SK-N-SH (cell line): ENCODE data around the gene WDR46. TPM values are rescaled to one million over a fixed set of nuclear protein-coding genes. Genes with fewer than 3 reads are reported as not detected.

ENCODE experiments used
- CTCF ChIA-PET: fragments of 300-600, 350-600 bp; formaldehyde crosslinking; extraction: SDS; loops from one replicate; lab custom pipeline; 2021; lab: Yijun Ruan, JAX
- POLR2A ChIA-PET: fragments of 350-600 bp; sonication (Branson Sonifier 250); formaldehyde crosslinking; extraction: SDS; loops from one replicate; lab custom pipeline; 2020; ENCODE audit warnings: antibody characterized with exemption, inconsistent platforms; lab: Yijun Ruan, JAX
- DNase-seq: peaks from one replicate; pipeline ENCODE4 v3.0.0; 2012
- H2AFZ ChIP-seq: fragments of 200-600 bp; sonication (generic); 2 replicates; pipeline ENCODE4 v1.8.1; 2016; ENCODE audit warnings: antibody characterized with exemption, mild to moderate bottlenecking, low read depth
- H3F3A ChIP-seq: fragments of 200-600 bp; sonication (generic); replicated peaks from 2 replicates; pipeline ENCODE3; 2016; ENCODE audit warnings: antibody characterized with exemption, mild to moderate bottlenecking; ENCODE audit not compliant: insufficient read depth
- H3K27ac ChIP-seq, 2 experiments: fragments of 200-500 bp in 1 of 2; fragments of 200-600 bp in 1 of 2; sonication (Bioruptor generic) in 1 of 2; sonication (generic), shearing (Covaris generic) in 1 of 2; 2 replicates each; pipeline versions ENCODE4 v1.5.1 to v1.6.1; 2014 to 2016; ENCODE audit warnings: low read depth in 2 of 2, inconsistent platforms in 1 of 2, low read length in 1 of 2, mild to moderate bottlenecking in 1 of 2, mixed read lengths in 1 of 2
- H3K27me3 ChIP-seq: fragments of 200-600 bp; sonication (generic), shearing (Covaris generic); 2 replicates; pipeline ENCODE4 v1.6.1; 2016; ENCODE audit warnings: mixed run types; ENCODE audit not compliant: insufficient read depth
- H3K36me3 ChIP-seq, 2 experiments: fragments of 200-500 bp in 1 of 2; fragments of 200-600 bp in 1 of 2; sonication (Bioruptor generic) in 1 of 2; sonication (generic) in 1 of 2; replicated peaks in 1 of 2; 2 replicates each; pipeline versions ENCODE3 to v1.5.1; 2014 to 2016; ENCODE audit warnings: low read length in 1 of 2, mild to moderate bottlenecking in 1 of 2; ENCODE audit not compliant: insufficient read depth in 2 of 2, control insufficient read depth in 1 of 2
- H3K4me1 ChIP-seq, 2 experiments: fragments of 200-500 bp in 1 of 2; fragments of 200-600 bp in 1 of 2; sonication (Bioruptor generic) in 1 of 2; sonication (generic), shearing (Covaris generic) in 1 of 2; 2 replicates each; pipeline versions ENCODE4 v1.5.1 to v1.6.1; 2014 to 2016; ENCODE audit warnings: low read depth in 1 of 2, low read length in 1 of 2, mixed run types in 1 of 2; ENCODE audit not compliant: insufficient read depth in 2 of 2, control insufficient read depth in 1 of 2
- H3K4me2 ChIP-seq: fragments of 200-600 bp; sonication (generic), shearing (Covaris generic); 2 replicates; pipeline ENCODE4 v1.6.1; 2017; ENCODE audit warnings: mixed run types
- H3K4me3 ChIP-seq, 2 experiments: fragments of 200-500 bp in 1 of 2; fragments of 200-600 bp in 1 of 2; sonication (Bioruptor generic) in 1 of 2; sonication (generic), shearing (Covaris generic) in 1 of 2; 2 replicates each; pipeline versions ENCODE4 v1.5.1 to v1.8.1; 2014 to 2016; ENCODE audit warnings: low read depth in 2 of 2, inconsistent platforms in 1 of 2, low read length in 1 of 2, mild to moderate bottlenecking in 1 of 2, mixed read lengths in 1 of 2, moderate library complexity in 1 of 2
- H3K79me2 ChIP-seq: fragments of 200-600 bp; sonication (generic); 2 replicates; pipeline ENCODE4 v1.8.1; 2017; ENCODE audit warnings: mild to moderate bottlenecking; ENCODE audit not compliant: insufficient read depth
- H3K9ac ChIP-seq: fragments of 200-600 bp; sonication (generic); 2 replicates; pipeline ENCODE4 v1.6.1; 2017; ENCODE audit warnings: mixed run types
- H3K9me2 ChIP-seq: fragments of 200-600 bp; sonication (generic); 2 replicates; pipeline ENCODE4 v1.6.1; 2017; ENCODE audit warnings: mixed run types
- H3K9me3 ChIP-seq: fragments of 200-600 bp; sonication (generic); 2 replicates; pipeline ENCODE4 v1.6.1; 2017; ENCODE audit warnings: mixed run types, mild to moderate bottlenecking, moderate library complexity
- H4K20me1 ChIP-seq: fragments of 200-600 bp; sonication (generic); 2 replicates; pipeline ENCODE4 v1.6.1; 2017; ENCODE audit warnings: mild to moderate bottlenecking, mixed run types; ENCODE audit not compliant: insufficient read depth
- EP300 ChIP-seq, 2 experiments: IDR thresholded peaks; 2 replicates each; pipeline versions ENCODE4 v1.4.0 to v1.6.1; 2012; ENCODE audit warnings: borderline replicate concordance in 1 of 2, low read depth in 1 of 2, low read length in 1 of 2
- EZH2phosphoT487 ChIP-seq: fragments of 200-600 bp; sonication (generic); IDR thresholded peaks from 2 replicates; pipeline ENCODE4 v1.6.1; 2017; ENCODE audit warnings: low read depth, mixed run types, mild to moderate bottlenecking, antibody characterized with exemption, moderate library complexity, borderline replicate concordance
- FOSL2 ChIP-seq: IDR thresholded peaks from 2 replicates; pipeline ENCODE4 v1.4.0; 2012; ENCODE audit warnings: low read depth, mild to moderate bottlenecking, moderate library complexity, borderline replicate concordance
- GATA2 ChIP-seq: sonication (generic); formaldehyde crosslinking; IDR thresholded peaks from 2 replicates; pipeline ENCODE4 v1.5.0; 2020; ENCODE audit warnings: mild to moderate bottlenecking, missing genetic modification reagents
- JUND ChIP-seq: IDR thresholded peaks from 2 replicates; pipeline ENCODE4 v1.4.0; 2012
- MXI1 ChIP-seq: IDR thresholded peaks from 2 replicates; pipeline ENCODE4 v1.6.1; 2012; ENCODE audit warnings: mild to moderate bottlenecking, low read depth, low read length, improper control_type of control experiment
- RAD21 ChIP-seq: IDR thresholded peaks from 2 replicates; pipeline ENCODE4 v1.6.1; 2012; ENCODE audit warnings: mild to moderate bottlenecking, low read length
- REST ChIP-seq: IDR thresholded peaks from 2 replicates; pipeline ENCODE4 v1.6.1; 2012; ENCODE audit warnings: mild to moderate bottlenecking, low read depth, low read length, moderate library complexity
- RFX5 ChIP-seq: IDR thresholded peaks from 2 replicates; pipeline ENCODE4 v1.6.1; 2012; ENCODE audit warnings: mild to moderate bottlenecking, improper control_type of control experiment, low read length
- TCF12 ChIP-seq: IDR thresholded peaks from 2 replicates; pipeline ENCODE4 v1.4.0; 2012
- YY1 ChIP-seq: IDR thresholded peaks from 2 replicates; pipeline ENCODE4 v1.4.0; 2012; ENCODE audit warnings: low read depth, mild to moderate bottlenecking
- ZBTB33 ChIP-seq: IDR thresholded peaks from 2 replicates; pipeline ENCODE4 v1.4.0; 2012; ENCODE audit warnings: low read depth, borderline replicate concordance
- WGBS: methylation state at CpG from one replicate; pipeline ENCODE4 v1.1.6; 2017; ENCODE audit warnings: low lambda C conversion rate; 5-methylcytosine and 5-hydroxymethylcytosine counted together
- polyA plus RNA-seq, 3 experiments: library from polyadenylated mRNA; depleted of rRNA; stranded (reverse); fragments of >200 nt; gene quantifications; 2 replicates each; pipeline ENCODE4 v1.2.3, GENCODE V29; 2012
- TF ChIP-seq, protein P1 (sequence below): IDR thresholded peaks from 2 replicates; pipeline ENCODE4 v1.4.0; 2012; ENCODE audit warnings: low read depth
- TF ChIP-seq, protein P2 (sequence below): fragments of 150-350 bp; IDR thresholded peaks from 2 replicates; pipeline ENCODE4 v1.6.1; 2017; ENCODE audit warnings: antibody characterized with exemption, low read length, low read depth, borderline replicate concordance
- TF ChIP-seq, protein P3 (sequence below): fragments of 200-600 bp; sonication (generic); IDR thresholded peaks from 2 replicates; pipeline ENCODE4 v1.6.1; 2017; ENCODE audit warnings: antibody characterized with exemption, mild to moderate bottlenecking, moderate library complexity

Gene WDR46
- polyA plus RNA-seq, 1 of the 3 experiments (the other 2 are of a cell fraction), result 153 TPM

- Histone ChIP-seq H3K4me1 (peaks cover 35 to 51% of the 10 kb centered on the region in 2 experiments; a peak in 3 of 4 replicates), H3K79me2 (peaks cover 44% of the 10 kb centered on the region), H3K27me3 (no peaks in the 10 kb centered on the region), H3K36me3 (peaks cover 19 to 27% of the 10 kb centered on the region in 2 experiments), H3K9ac (peak overlapping the region; percentile 87; the same call in 1 of the 2 replicates), H4K20me1 (no peaks in the 10 kb centered on the region), H3K9me2 (no peaks in the 10 kb centered on the region), H3K27ac (peak overlapping the region; percentile 88 to 97), H3K9me3 (no peaks in the 10 kb centered on the region), H2AFZ (no peak overlapping the region), H3K4me2 (peak overlapping the region; percentile 99), H3F3A (peaks cover 52% of the 10 kb centered on the region), H3K4me3 (peak overlapping the region; percentile 79 to 91)
- POLR2A ChIA-PET, result interaction anchor here (0.7 to 0.8 kb wide), 2 partner anchors 44 to 49 kb away, joined by 3 to 4 read pairs; partner anchors contain the start of genes B3GALT4 and RPS18
- WGBS, result 52% methylated on average over 8 of the region's 9 CpGs
- no peak for DNase-seq
- no peak for TF ChIP-seq YY1
- CTCF ChIA-PET, result interaction anchor here (0.6 to 4.5 kb wide), 3 partner anchors 24 to 379 kb away, joined by 3 to 16 read pairs (median 3); no protein-coding TSS in a partner anchor
Observed at GRCh38 chr6:33321227-33321626, 32.2 kb upstream of the WDR46 start.

GRCh38 chr6:33320315-33321181, 31.5 kb upstream of the WDR46 start:
- DNase-seq, result no peak
- Histone ChIP-seq H3K4me2 (peak overlapping the region; percentile 99), H3K9me3 (no peaks in the 10 kb centered on the region), H3K4me1 (peaks cover 35 to 51% of the 10 kb centered on the region in 2 experiments; a peak in 3 of 4 replicates), H2AFZ (no peak overlapping the region), H3K9ac (peak overlapping the region; percentile 87), H3F3A (peaks cover 49% of the 10 kb centered on the region), H3K27ac (peak overlapping the region; percentile 54 to 88), H3K36me3 (peaks cover 19 to 27% of the 10 kb centered on the region in 2 experiments), H3K4me3 (peak overlapping the region; percentile 79 to 91), H4K20me1 (no peaks in the 10 kb centered on the region), H3K27me3 (no peaks in the 10 kb centered on the region), H3K9me2 (no peaks in the 10 kb centered on the region), H3K79me2 (peaks cover 45% of the 10 kb centered on the region)
- 30% methylated on average over 26 of the region's 32 CpGs for WGBS
- POLR2A ChIA-PET, result interaction anchor here (0.8 kb wide), 1 partner anchor 48 kb away, joined by 3 read pairs; the partner anchor contains the start of gene RPS18
- CTCF ChIA-PET, result interaction anchor here (0.6 to 4.5 kb wide), 4 partner anchors 23 to 380 kb away, joined by 3 to 16 read pairs (median 6); no protein-coding TSS in a partner anchor
- TF ChIP-seq, protein P1, sequence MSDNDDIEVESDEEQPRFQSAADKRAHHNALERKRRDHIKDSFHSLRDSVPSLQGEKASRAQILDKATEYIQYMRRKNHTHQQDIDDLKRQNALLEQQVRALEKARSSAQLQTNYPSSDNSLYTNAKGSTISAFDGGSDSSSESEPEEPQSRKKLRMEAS, result peak; percentile 85
- TF ChIP-seq EZH2phosphoT487 (no peak), GATA2 (no peak), RFX5 (no peak), TCF12 (peak; percentile 26; the same call in 1 of the 2 replicates), FOSL2 (peak; percentile 60; the same call in 1 of the 2 replicates), MXI1 (no peak), ZBTB33 (no peak), RAD21 (no peak), REST (no peak), EP300 (IDR thresholded peaks at IDR 0.05; ENCODE audit: borderline replicate concordance in 1 of 2, low read depth in 1 of 2, low read length in 1 of 2) (no peak), JUND (peak; percentile 58; the same call in 1 of the 2 replicates)
- TF ChIP-seq, protein P2, sequence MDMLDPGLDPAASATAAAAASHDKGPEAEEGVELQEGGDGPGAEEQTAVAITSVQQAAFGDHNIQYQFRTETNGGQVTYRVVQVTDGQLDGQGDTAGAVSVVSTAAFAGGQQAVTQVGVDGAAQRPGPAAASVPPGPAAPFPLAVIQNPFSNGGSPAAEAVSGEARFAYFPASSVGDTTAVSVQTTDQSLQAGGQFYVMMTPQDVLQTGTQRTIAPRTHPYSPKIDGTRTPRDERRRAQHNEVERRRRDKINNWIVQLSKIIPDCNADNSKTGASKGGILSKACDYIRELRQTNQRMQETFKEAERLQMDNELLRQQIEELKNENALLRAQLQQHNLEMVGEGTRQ, result no peak
- TF ChIP-seq, protein P3, sequence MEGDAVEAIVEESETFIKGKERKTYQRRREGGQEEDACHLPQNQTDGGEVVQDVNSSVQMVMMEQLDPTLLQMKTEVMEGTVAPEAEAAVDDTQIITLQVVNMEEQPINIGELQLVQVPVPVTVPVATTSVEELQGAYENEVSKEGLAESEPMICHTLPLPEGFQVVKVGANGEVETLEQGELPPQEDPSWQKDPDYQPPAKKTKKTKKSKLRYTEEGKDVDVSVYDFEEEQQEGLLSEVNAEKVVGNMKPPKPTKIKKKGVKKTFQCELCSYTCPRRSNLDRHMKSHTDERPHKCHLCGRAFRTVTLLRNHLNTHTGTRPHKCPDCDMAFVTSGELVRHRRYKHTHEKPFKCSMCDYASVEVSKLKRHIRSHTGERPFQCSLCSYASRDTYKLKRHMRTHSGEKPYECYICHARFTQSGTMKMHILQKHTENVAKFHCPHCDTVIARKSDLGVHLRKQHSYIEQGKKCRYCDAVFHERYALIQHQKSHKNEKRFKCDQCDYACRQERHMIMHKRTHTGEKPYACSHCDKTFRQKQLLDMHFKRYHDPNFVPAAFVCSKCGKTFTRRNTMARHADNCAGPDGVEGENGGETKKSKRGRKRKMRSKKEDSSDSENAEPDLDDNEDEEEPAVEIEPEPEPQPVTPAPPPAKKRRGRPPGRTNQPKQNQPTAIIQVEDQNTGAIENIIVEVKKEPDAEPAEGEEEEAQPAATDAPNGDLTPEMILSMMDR, result no peak
